AG09319 (cell line): ENCODE data around the gene GSE1.

ENCODE experiments used
- DNase-seq: peaks from one replicate; pipeline ENCODE4 v3.0.0-alpha.2; 2010; ENCODE audit warnings: low read depth; ENCODE audit errors: extremely low read depth
- TF ChIP-seq, protein P1 (sequence below): IDR thresholded peaks from 2 replicates; pipeline ENCODE4 v1.5.1; 2011; ENCODE audit warnings: low read depth, mild to moderate bottlenecking, inconsistent platforms, low read length, moderate library complexity

The GSE1 gene

DNA sequence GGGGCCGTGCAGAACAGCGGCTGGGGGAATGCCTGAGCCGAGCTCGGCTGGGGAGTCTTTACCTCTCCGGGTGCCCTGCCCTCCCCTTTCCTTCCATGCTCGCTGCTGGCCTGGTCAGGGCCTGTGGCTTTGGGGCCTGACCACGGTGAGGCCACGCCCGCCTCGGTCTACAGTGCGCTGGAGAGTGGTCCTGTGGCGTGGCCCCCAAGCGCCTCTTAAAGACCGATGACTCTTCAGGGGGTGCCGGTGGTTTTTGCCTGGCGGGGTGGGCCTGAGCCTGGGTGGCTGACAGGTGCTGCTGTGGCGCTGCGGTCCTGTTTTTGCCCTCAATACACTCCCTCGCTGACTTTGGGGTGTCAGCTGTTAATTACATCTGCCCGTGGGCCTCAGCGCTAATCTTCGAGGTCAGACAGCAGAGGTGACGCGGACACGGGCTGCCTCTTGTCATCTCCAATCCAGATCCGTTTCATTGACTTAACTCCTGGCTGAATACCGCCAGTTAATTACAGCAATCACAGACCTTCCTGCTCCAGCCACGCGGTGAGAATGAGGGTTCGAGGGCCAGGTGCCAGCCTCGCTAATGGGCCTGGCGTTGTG is 29.7 kb downstream of the GSE1 start:
- DNase-seq, result no peak
- TF ChIP-seq, protein P1, sequence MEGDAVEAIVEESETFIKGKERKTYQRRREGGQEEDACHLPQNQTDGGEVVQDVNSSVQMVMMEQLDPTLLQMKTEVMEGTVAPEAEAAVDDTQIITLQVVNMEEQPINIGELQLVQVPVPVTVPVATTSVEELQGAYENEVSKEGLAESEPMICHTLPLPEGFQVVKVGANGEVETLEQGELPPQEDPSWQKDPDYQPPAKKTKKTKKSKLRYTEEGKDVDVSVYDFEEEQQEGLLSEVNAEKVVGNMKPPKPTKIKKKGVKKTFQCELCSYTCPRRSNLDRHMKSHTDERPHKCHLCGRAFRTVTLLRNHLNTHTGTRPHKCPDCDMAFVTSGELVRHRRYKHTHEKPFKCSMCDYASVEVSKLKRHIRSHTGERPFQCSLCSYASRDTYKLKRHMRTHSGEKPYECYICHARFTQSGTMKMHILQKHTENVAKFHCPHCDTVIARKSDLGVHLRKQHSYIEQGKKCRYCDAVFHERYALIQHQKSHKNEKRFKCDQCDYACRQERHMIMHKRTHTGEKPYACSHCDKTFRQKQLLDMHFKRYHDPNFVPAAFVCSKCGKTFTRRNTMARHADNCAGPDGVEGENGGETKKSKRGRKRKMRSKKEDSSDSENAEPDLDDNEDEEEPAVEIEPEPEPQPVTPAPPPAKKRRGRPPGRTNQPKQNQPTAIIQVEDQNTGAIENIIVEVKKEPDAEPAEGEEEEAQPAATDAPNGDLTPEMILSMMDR, result no peak

DNA sequence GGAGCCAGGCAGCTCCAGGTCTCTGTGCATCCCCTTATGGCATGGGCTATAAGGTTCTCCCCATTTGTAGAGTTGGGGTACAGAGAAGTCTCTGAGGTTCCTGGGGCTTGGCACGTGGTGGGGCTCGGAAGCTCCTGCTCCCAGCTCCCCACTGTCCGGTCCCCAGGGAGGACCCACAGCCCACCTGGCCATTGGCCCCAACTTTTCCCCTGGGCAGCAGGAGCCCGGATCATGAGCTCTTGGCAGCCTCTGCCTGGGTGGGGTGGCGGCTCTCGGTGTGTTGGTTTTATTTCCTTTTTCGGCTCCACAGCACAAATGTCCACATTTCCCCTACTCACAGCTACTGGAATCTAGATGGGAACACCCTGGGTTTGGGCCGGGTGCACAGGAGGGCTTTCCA is 30.5 kb downstream of the GSE1 start:
- TF ChIP-seq, protein P1, result no peak
- DNase-seq, result no peak

DNA sequence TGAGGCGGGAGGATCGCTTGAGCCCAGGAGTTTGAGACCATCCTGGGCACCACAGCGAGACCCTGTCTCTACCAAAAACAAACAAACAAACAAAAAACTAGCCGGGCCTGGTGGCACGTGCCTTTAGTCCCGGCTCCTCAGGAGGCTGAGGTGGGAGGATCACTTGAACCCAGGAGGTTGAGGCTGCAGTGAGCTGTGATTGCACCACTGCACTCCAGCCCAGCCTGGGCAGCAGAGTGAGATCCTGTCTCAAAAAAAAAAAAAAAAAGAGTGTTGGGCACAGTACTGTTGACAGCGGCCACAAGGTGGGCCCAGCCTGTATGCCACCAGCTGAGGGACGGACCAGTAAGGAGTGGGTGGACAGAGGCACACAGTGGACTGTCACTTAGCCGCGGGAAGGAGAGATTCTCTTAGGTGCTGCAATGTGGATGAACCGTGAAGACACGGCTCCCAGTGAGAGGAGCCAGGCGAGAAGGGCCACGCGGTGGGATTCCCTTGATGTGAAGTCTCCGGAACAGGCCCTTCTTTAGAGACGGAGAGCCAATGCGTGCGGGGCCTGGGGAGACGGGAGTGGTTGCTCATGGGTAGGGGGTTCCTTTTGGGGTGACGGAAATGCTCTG is 31.1 kb downstream of the GSE1 start:
- TF ChIP-seq, protein P1, result no peak
- no peak for DNase-seq

DNA sequence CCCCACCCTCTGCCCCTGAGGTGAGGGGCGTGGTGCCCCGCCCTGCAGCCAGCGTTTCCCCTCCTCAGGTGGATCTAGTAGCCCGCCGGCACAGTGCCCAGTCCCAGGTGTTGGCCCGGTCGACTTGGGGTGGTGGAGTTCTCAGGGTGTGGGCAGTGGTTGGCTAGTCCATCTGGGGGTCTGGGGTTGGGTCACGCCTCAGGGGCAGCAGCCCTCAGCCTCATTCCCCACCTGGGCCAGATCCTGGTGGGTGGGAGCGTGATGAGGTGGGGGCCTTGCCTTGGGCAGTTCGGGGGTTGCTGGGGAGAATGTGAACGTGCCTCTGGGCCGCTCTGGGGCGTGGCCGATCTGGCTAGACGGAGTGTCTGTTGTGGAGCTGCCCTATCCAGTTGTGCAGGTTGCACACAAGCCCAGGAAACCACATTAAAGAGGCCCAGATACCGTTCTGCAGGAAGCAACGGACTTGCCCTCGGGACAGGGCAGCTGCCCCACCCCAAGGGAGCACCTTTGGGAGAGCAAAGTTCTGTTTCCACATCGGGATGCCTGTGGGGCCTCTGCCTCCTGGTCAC is 32.0 kb downstream of the GSE1 start:
- TF ChIP-seq, protein P1, result no peak
- DNase-seq, result no peak

DNA sequence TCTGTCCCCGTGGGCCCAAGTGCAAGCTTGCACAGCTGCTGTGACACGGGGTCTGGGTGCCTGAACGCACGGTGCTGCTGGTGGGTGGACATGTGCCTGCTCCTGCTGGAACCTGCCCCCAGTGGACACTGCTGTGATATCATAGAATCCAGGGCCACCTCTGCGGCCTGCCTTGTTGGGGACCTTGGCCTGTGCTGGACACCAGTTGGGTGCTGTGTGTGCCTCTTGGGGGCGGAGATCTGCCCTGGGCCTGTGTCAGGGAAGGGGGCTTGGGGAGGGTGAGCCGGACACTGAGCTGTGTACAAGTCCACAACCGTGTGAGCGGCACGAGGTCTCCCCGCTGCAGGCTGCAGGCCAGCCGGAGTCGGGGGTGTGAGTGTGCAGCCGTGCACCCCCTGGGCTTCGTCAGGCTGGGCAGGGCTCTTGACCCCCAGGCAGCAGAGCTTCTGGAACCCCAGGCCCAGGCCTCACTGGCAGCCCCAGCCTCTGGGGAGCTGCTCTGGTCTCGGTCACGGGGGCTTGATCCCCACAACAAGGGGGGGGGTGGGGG is 33.3 kb downstream of the GSE1 start:
- no peak for DNase-seq
- TF ChIP-seq, protein P1, result no peak

DNA sequence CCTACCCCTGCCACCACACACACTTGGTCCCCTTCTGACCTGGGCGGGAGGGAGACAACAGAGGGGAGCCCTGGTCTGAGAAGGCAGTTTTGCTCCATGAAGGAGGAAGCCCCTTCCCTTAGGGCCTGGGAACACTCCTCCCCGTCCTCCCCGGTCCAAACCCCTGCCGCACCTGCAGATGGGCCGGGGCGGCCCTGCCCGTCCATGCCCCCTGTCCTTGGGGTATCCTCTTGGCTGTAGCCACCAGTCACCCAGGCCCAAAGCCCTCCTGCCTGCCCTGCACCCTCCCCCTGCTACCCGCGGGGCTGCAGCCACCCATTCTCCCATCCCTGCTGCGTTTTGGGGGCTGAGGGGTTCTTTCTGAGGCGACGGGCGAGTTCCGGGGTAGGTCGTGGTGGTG is 33.9 kb downstream of the GSE1 start:
- DNase-seq, result no peak
- TF ChIP-seq, protein P1, result no peak

DNA sequence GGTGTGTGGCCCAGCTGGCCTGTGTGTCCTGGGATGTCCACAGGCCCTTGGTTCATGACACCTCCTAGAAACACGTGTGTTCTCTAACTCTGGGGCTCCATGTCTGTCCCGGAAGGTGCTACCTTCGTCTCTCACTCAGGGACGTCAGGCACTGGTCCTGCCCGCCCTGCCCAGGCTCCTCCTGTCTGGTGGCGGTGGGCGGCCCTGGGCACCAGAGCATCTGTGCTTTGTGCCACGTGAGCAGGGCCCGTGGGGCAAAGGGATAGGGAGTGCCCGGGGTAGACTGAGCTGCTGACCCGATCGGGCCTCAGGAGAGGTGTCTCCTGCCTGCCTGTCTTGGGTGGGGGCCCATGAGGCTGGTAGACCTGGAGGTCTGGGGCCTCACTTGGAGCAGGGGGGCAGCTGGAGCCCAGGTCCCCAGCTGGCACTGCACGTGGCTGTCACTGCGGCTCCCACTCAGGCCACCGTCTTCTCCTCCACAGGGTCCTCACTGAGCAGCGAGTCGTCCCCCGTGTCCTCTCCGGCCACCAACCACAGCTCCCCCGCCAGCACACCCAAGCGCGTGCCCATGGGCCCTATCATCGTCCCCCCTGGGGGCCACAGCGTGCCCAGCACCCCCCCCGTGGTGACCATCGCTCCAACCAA is 35.1 kb downstream of the GSE1 start:
- TF ChIP-seq, protein P1, result no peak
- no peak for DNase-seq
